Measurements from ENCODE around the gene AASS. TPM values are rescaled to one million over a fixed set of nuclear protein-coding genes. Genes with fewer than 3 reads are reported as not detected.

Gene AASS
- total RNA-seq, 2 donors from 2014 or later, result 60.5 to 99.7 TPM

DNA sequence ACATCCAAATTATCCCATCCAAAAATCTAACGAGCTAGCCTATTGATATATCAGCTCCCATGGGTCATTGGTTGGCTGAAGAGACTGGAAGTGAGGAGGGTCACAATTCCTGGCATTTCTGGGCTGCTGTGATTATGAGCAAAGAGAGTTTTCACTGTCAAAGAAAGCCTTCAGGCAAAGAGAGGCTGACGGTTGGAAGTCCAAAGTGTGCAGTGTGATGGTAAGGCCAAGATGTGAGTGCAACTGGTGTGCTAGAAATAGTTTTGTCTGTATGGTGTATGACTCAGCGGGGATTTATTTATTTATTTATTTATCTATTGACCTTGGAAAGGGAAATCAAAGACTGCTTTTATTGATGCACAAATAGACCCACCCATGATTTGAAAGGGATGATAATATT is 75.0 kb downstream of the AASS start:
- no peaks in the 10 kb centered on the region for H3K27me3 Mint-ChIP-seq (ENCODE audit: insufficient read depth)
- peaks cover 6% of the 10 kb centered on the region for H3K36me3 Mint-ChIP-seq (ENCODE audit: low read depth)
- Histone ChIP-seq H3K27ac (ENCODE audit: low read depth, low read length) (no peak overlapping the region), H3K9ac (ENCODE audit: extremely low read depth, low read length, poor library complexity, severe bottlenecking) (no peak overlapping the region), H3K4me3 (ENCODE audit: low read length) (no peak overlapping the region), H3K27me3 (ENCODE audit: control insufficient read depth, insufficient read depth, low read length, poor library complexity, severe bottlenecking) (no peaks in the 10 kb centered on the region), H3K36me3 (ENCODE audit: control insufficient read depth, insufficient read depth, low read length) (peaks cover 8% of the 10 kb centered on the region), H3K4me1 (ENCODE audit: control insufficient read depth, insufficient read depth, low read length) (peaks cover 3% of the 10 kb centered on the region), H3K9me3 (ENCODE audit: control insufficient read depth, low read length) (no peaks in the 10 kb centered on the region)
- H3K4me3 Mint-ChIP-seq, result no peak overlapping the region
- no peak overlapping the region for H3K27ac Mint-ChIP-seq
- no peak for DNase-seq
- TF ChIP-seq CTCF (conservative IDR thresholded peaks at IDR 0.05), result no peak
- peaks cover 6% of the 10 kb centered on the region for H3K4me1 Mint-ChIP-seq
- no peaks in the 10 kb centered on the region for H3K9me3 Mint-ChIP-seq
- WGBS, 2 experiments (ENCODE audit: insufficient coverage in 1 of 2, insufficient read length in 1 of 2), result 83 to 89% methylated on average over 1 to 2 of the region's 3 CpGs

- Mint-ChIP-seq H3K9me3 (no peaks in the 10 kb centered on the region), H3K4me1 (peaks cover 6% of the 10 kb centered on the region), H3K4me3 (no peak overlapping the region), H3K27me3 (ENCODE audit: insufficient read depth) (no peaks in the 10 kb centered on the region), H3K36me3 (ENCODE audit: low read depth) (no peaks in the 10 kb centered on the region), H3K27ac (no peak overlapping the region)
- no peak for DNase-seq
- 86 to 100% methylated on average over 1 of the region's 1 CpG for WGBS, 2 experiments (ENCODE audit: insufficient coverage in 1 of 2, insufficient read length in 1 of 2)
- Histone ChIP-seq H3K9ac (ENCODE audit: extremely low read depth, low read length, poor library complexity, severe bottlenecking) (no peak overlapping the region), H3K36me3 (ENCODE audit: control insufficient read depth, insufficient read depth, low read length) (no peaks in the 10 kb centered on the region), H3K4me1 (ENCODE audit: control insufficient read depth, insufficient read depth, low read length) (peaks cover 3% of the 10 kb centered on the region), H3K4me3 (ENCODE audit: low read length) (no peak overlapping the region), H3K9me3 (ENCODE audit: control insufficient read depth, low read length) (no peaks in the 10 kb centered on the region), H3K27ac (ENCODE audit: low read depth, low read length) (no peak overlapping the region), H3K27me3 (ENCODE audit: control insufficient read depth, insufficient read depth, low read length, poor library complexity, severe bottlenecking) (no peaks in the 10 kb centered on the region)
- TF ChIP-seq CTCF (conservative IDR thresholded peaks at IDR 0.05), result no peak
Observed at GRCh38 chr7:122068046-122068445, 76.0 kb downstream of the AASS start.

DNA sequence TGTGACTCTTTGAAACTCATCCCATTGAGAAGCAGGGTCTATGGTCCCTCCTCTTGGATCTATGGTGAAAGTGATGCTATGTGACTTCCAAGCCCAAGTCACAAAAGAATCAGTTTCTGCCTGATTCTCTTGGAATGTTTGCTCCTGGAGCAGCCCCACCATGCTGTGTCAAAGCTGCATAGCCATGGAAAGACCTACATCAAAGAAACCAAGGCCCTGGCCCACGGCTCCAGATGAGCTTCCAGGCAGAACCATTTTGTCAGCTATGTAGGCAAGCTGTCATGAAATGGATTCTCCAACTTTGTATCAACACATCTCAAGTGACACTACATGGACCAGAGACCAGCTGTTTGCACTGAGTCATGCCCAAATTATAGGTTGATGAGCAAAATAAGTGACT is 77.0 kb downstream of the AASS start:
- TF ChIP-seq CTCF (conservative IDR thresholded peaks at IDR 0.05), result no peak
- Histone ChIP-seq H3K27ac (ENCODE audit: low read depth, low read length) (no peak overlapping the region), H3K9me3 (ENCODE audit: control insufficient read depth, low read length) (no peaks in the 10 kb centered on the region), H3K4me3 (ENCODE audit: low read length) (no peak overlapping the region), H3K4me1 (ENCODE audit: control insufficient read depth, insufficient read depth, low read length) (peaks cover 3% of the 10 kb centered on the region), H3K9ac (ENCODE audit: extremely low read depth, low read length, poor library complexity, severe bottlenecking) (no peak overlapping the region), H3K36me3 (ENCODE audit: control insufficient read depth, insufficient read depth, low read length) (no peaks in the 10 kb centered on the region), H3K27me3 (ENCODE audit: control insufficient read depth, insufficient read depth, low read length, poor library complexity, severe bottlenecking) (no peaks in the 10 kb centered on the region)
- H3K36me3 Mint-ChIP-seq (ENCODE audit: low read depth), result no peaks in the 10 kb centered on the region
- H3K4me3 Mint-ChIP-seq, result no peak overlapping the region
- no peak overlapping the region for H3K27ac Mint-ChIP-seq
- WGBS, 2 experiments (ENCODE audit: insufficient coverage in 1 of 2, insufficient read length in 1 of 2), result 95% methylated on average over 1 of the region's 1 CpG; no CpG with 5 or more reads in 1 of the 2 experiments
- H3K9me3 Mint-ChIP-seq, result no peaks in the 10 kb centered on the region
- H3K27me3 Mint-ChIP-seq (ENCODE audit: insufficient read depth), result no peaks in the 10 kb centered on the region
- DNase-seq, result peak; percentile 53
- peaks cover 6% of the 10 kb centered on the region for H3K4me1 Mint-ChIP-seq
